Measurements from ENCODE around the gene WDR59. TPM values are rescaled to one million over a fixed set of nuclear protein-coding genes. Genes with fewer than 3 reads are reported as not detected.
A peak's percentile ranks its signal among the peaks of the same experiment; 100 is the strongest.

The WDR59 gene
- polyA plus RNA-seq, 3 donors: 6.7 to 44.4 (median 7.8) TPM

DNA sequence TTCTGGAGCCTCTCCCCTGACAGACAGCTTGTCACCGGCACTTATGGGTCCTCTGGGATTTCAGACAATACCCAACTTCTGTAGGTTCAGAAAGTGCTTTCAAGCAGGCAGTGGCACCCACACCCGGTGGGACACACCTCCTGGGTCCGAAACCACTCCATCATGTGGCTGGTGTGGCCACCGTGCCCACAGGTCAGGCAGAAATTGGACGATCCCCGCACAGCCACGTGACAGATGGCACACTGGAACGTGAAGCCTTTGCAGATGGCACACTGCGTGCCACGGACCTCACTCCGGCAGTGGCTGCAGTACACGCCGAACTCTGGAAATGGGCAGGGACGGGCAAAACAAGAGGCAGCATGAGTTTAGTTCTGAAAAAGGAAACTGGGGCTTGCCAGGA, 110.8 kb downstream of the WDR59 start:
- no peak overlapping the region for H3K4me3 Mint-ChIP-seq
- WGBS (ENCODE audit: insufficient coverage): 95% methylated on average over 14 of the region's 14 CpGs
- peak overlapping the region in 1 of 7 donors; percentile 30 for H3K27ac Mint-ChIP-seq
- H3K36me3 Mint-ChIP-seq: peaks cover 32 to 41% of the 10 kb centered on the region in 2 donors
- no peaks in the 10 kb centered on the region for H3K4me1 ChIP-seq (ENCODE audit: control insufficient read depth in 1 of 2, insufficient read depth in 2 of 2, low read length in 2 of 2)
- H3K4me1 Mint-ChIP-seq: peaks cover 3% of the 10 kb centered on the region
- H3K4me2 ChIP-seq (replicated peaks; ENCODE audit: extremely low read depth, low read length, poor library complexity, severe bottlenecking): no peak overlapping the region
- no peak overlapping the region for H2AFZ ChIP-seq (ENCODE audit: insufficient read depth, low read depth, low read length, poor library complexity, severe bottlenecking)
- H3K27me3 ChIP-seq (ENCODE audit: control insufficient read depth in 2 of 2, insufficient read depth in 2 of 2, low read length in 2 of 2): no peaks in the 10 kb centered on the region
- no peak overlapping the region for H3K4me3 ChIP-seq (replicated peaks in 1 of 3; ENCODE audit: low read depth in 2 of 3, low read length in 3 of 3)
- no peak overlapping the region for H3K27ac ChIP-seq (ENCODE audit: low read depth in 1 of 2, low read length in 2 of 2)
- no peaks in the 10 kb centered on the region for H3K79me2 ChIP-seq (ENCODE audit: insufficient read depth, low read length)
- no peaks in the 10 kb centered on the region for H3K9me3 ChIP-seq (replicated peaks in 1 of 2; ENCODE audit: control insufficient read depth in 1 of 2, insufficient read depth in 1 of 2, low read length in 2 of 2)
- no peak for TF ChIP-seq CTCF (IDR thresholded peaks at IDR 0.05)
- intact Hi-C loops (cut with micrococcal nuclease): no loop called here
- H3K36me3 ChIP-seq (replicated peaks in 1 of 2; ENCODE audit: control insufficient read depth in 1 of 2, insufficient read depth in 2 of 2, low read length in 2 of 2): peaks cover 6 to 39% of the 10 kb centered on the region in 2 donors
- no peak overlapping the region for H3K9ac ChIP-seq (ENCODE audit: insufficient read depth, low read length, poor library complexity, severe bottlenecking)
- H4K20me1 ChIP-seq (ENCODE audit: insufficient read depth, low read length): no peaks in the 10 kb centered on the region
- DNase-seq: no peak
- H3K27me3 Mint-ChIP-seq (ENCODE audit: low read depth in 3 of 3): peaks cover 0 to 2% (median 0%) of the 10 kb centered on the region in 3 donors
- peaks cover 0 to 2% (median 0%) of the 10 kb centered on the region in 7 donors for H3K9me3 Mint-ChIP-seq

DNA sequence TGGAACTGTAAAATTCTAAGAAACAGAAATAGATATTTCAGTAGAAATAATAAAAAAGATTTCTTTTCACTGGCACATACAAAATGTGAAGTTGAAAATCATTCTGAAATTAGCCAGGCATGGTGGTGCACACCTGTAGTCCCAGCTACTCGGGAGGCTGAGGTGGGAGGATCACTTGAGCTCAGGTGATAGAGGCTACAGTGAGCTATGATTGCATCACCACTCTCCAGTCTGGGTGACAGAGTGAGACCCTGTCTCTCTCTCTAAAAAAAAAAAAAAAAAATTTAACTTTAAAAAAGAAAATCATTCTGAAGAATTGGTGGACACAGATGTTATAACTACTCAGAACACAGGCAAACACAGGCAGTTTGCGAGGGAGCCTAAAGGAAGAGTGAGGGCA, 112.6 kb downstream of the WDR59 start:
- H3K27me3 Mint-ChIP-seq (ENCODE audit: low read depth in 3 of 3): peaks cover 0 to 2% (median 0%) of the 10 kb centered on the region in 3 donors
- no peak overlapping the region for H3K27ac ChIP-seq (ENCODE audit: low read depth in 1 of 2, low read length in 2 of 2)
- peaks cover 0 to 2% (median 0%) of the 10 kb centered on the region in 7 donors for H3K9me3 Mint-ChIP-seq
- H2AFZ ChIP-seq (ENCODE audit: insufficient read depth, low read depth, low read length, poor library complexity, severe bottlenecking): no peak overlapping the region
- H4K20me1 ChIP-seq (ENCODE audit: insufficient read depth, low read length): no peaks in the 10 kb centered on the region
- H3K4me1 Mint-ChIP-seq: peaks cover 3% of the 10 kb centered on the region
- TF ChIP-seq CTCF (IDR thresholded peaks at IDR 0.05): no peak
- H3K36me3 ChIP-seq (replicated peaks in 1 of 2; ENCODE audit: control insufficient read depth in 1 of 2, insufficient read depth in 2 of 2, low read length in 2 of 2): peaks cover 6 to 30% of the 10 kb centered on the region in 2 donors
- intact Hi-C loops (cut with micrococcal nuclease): no loop called here
- H3K4me3 Mint-ChIP-seq: no peak overlapping the region
- WGBS (ENCODE audit: insufficient coverage): 100% methylated on average over 1 of the region's 2 CpGs
- H3K9ac ChIP-seq (ENCODE audit: insufficient read depth, low read length, poor library complexity, severe bottlenecking): no peak overlapping the region
- H3K4me3 ChIP-seq (replicated peaks in 1 of 3; ENCODE audit: low read depth in 2 of 3, low read length in 3 of 3): no peak overlapping the region
- no peak overlapping the region for H3K27ac Mint-ChIP-seq
- H3K4me1 ChIP-seq (ENCODE audit: control insufficient read depth in 1 of 2, insufficient read depth in 2 of 2, low read length in 2 of 2): no peaks in the 10 kb centered on the region
- no peaks in the 10 kb centered on the region for H3K27me3 ChIP-seq (ENCODE audit: control insufficient read depth in 2 of 2, insufficient read depth in 2 of 2, low read length in 2 of 2)
- H3K9me3 ChIP-seq (replicated peaks in 1 of 2; ENCODE audit: control insufficient read depth in 1 of 2, insufficient read depth in 1 of 2, low read length in 2 of 2): no peaks in the 10 kb centered on the region
- no peak overlapping the region for H3K4me2 ChIP-seq (replicated peaks; ENCODE audit: extremely low read depth, low read length, poor library complexity, severe bottlenecking)
- no peak for DNase-seq
- peaks cover 27 to 31% of the 10 kb centered on the region in 2 donors for H3K36me3 Mint-ChIP-seq
- no peaks in the 10 kb centered on the region for H3K79me2 ChIP-seq (ENCODE audit: insufficient read depth, low read length)
